Measurements from ENCODE around the gene OXSM. TPM values are rescaled to one million over a fixed set of nuclear protein-coding genes. Genes with fewer than 3 reads are reported as not detected.

The OXSM gene
- total and polyA plus RNA-seq, 10 of the 15 experiments (the other 5 are each of a cell fraction or from before 2014, with no cell fraction given) = 12.9 to 37.5 (median 22.1) TPM

DNA sequence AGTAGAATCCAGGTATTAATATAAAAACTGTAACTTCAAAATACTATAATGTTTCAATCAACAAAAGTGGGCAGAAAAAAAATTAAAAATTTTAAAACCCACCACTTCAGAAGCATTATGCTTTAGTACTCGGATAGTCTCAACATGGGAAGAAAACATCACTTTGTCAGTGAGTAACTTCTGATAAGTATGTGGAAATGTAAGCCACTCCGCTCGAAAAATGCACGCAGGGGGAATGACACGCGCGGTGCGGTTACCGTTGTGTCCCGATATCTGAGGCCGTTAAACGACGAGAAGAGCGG lies 7.3 kb upstream of the OXSM start:
- Histone ChIP-seq H3K4me3 (peak overlapping the region; percentile 79), H3K4me2 (ENCODE audit: control insufficient read depth, insufficient read depth) (peak overlapping the region; percentile 80), H3K27ac (ENCODE audit: control insufficient read depth, insufficient read depth) (peak overlapping the region; percentile 86), H3K9me3 (replicated peaks; ENCODE audit: control insufficient read depth, insufficient read depth, low read length) (peaks cover 2% of the 10 kb centered on the region; the same call in 2 of the 3 replicates), H3K36me3 (ENCODE audit: control insufficient read depth in 2 of 2, insufficient read depth in 2 of 2, low read length in 1 of 2) (peaks cover 0 to 6% of the 10 kb centered on the region in 2 experiments; a peak in 1 of 4 replicates), H3K9ac (ENCODE audit: control insufficient read depth, insufficient read depth, low read length) (peak overlapping the region; percentile 86), H3K79me2 (ENCODE audit: control insufficient read depth, insufficient read depth, low read length) (peaks cover 44% of the 10 kb centered on the region), H4K20me1 (ENCODE audit: control insufficient read depth, insufficient read depth) (no peaks in the 10 kb centered on the region), H2AFZ (ENCODE audit: control insufficient read depth, low read depth, low read length) (peak overlapping the region; percentile 84), H3K4me1 (ENCODE audit: control insufficient read depth, insufficient read depth, low read length) (peaks cover 10% of the 10 kb centered on the region), H3K27me3 (replicated peaks in 1 of 2; ENCODE audit: control insufficient read depth in 2 of 2, insufficient read depth in 2 of 2, low read length in 1 of 2) (no peaks in the 10 kb centered on the region)
- in situ Hi-C loops (cut with MboI) (loop anchor here (5.0 to 25.0 kb wide), 2 partner anchors 115 to 1845 kb away; partner anchors contain the start of gene NR1D2), intact Hi-C loops (cut with micrococcal nuclease; ENCODE audit: unreplicated experiment) (loop anchor here (2.0 kb wide), 1 partner anchor 14 kb away; no protein-coding TSS in a partner anchor)
- no peak for ATAC-seq
- TF ChIP-seq FOS (IDR thresholded peaks at IDR 0.05; ENCODE audit: borderline replicate concordance, extremely low read depth, insufficient read length) = no peak
- no peak for TF ChIP-seq STAT1 (conservative IDR thresholded peaks at IDR 0.05)
- TF ChIP-seq KLF5 (IDR thresholded peaks at IDR 0.05; ENCODE audit: partially characterized antibody) = no peak
- TF ChIP-seq, protein P1, sequence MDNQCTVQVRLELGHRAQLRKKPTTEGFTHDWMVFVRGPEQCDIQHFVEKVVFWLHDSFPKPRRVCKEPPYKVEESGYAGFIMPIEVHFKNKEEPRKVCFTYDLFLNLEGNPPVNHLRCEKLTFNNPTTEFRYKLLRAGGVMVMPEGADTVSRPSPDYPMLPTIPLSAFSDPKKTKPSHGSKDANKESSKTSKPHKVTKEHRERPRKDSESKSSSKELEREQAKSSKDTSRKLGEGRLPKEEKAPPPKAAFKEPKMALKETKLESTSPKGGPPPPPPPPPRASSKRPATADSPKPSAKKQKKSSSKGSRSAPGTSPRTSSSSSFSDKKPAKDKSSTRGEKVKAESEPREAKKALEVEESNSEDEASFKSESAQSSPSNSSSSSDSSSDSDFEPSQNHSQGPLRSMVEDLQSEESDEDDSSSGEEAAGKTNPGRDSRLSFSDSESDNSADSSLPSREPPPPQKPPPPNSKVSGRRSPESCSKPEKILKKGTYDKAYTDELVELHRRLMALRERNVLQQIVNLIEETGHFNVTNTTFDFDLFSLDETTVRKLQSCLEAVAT (IDR thresholded peaks at IDR 0.05) = peak; percentile 58; the same call in 1 of the 2 replicates
- no peak for TF ChIP-seq HCFC1 (IDR thresholded peaks at IDR 0.05; ENCODE audit: low read length)
- TF ChIP-seq RUNX3 (IDR thresholded peaks at IDR 0.05; ENCODE audit: low read length) = peak; percentile 45; the same call in 1 of the 2 replicates
- TF ChIP-seq, protein P2, sequence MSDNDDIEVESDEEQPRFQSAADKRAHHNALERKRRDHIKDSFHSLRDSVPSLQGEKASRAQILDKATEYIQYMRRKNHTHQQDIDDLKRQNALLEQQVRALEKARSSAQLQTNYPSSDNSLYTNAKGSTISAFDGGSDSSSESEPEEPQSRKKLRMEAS (IDR thresholded peaks at IDR 0.05; ENCODE audit: low read depth, low read length) = no peak
- TF ChIP-seq EZH2 (IDR thresholded peaks at IDR 0.05; ENCODE audit: borderline replicate concordance, control insufficient read depth, low read depth, low read length) = no peak
- TF ChIP-seq SMAD1 (IDR thresholded peaks at IDR 0.05; ENCODE audit: low read depth, partially characterized antibody) = no peak
- 0 out of 2 replicates have a peak, but pooled peaks have one; percentile 82 for TF ChIP-seq MXI1 (IDR thresholded peaks at IDR 0.05; ENCODE audit: low read depth, low read length)
- TF ChIP-seq HDGF (IDR thresholded peaks at IDR 0.05) = no peak
- TF ChIP-seq FOXK2 (IDR thresholded peaks at IDR 0.05) = no peak
- no peak for TF ChIP-seq POLR2A (IDR thresholded peaks at IDR 0.05; ENCODE audit: low read depth, low read length)
- TF ChIP-seq, protein P3, sequence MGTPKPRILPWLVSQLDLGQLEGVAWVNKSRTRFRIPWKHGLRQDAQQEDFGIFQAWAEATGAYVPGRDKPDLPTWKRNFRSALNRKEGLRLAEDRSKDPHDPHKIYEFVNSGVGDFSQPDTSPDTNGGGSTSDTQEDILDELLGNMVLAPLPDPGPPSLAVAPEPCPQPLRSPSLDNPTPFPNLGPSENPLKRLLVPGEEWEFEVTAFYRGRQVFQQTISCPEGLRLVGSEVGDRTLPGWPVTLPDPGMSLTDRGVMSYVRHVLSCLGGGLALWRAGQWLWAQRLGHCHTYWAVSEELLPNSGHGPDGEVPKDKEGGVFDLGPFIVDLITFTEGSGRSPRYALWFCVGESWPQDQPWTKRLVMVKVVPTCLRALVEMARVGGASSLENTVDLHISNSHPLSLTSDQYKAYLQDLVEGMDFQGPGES (IDR thresholded peaks at IDR 0.05) = no peak
- no peak for TF ChIP-seq SP1 (IDR thresholded peaks at IDR 0.05; ENCODE audit: low read depth, low read length)
- TF ChIP-seq MYC (IDR thresholded peaks at IDR 0.05; ENCODE audit: insufficient read depth, insufficient read length, insufficient replicate concordance, low read length, severe bottlenecking) = no peak
- TF ChIP-seq, protein P4, sequence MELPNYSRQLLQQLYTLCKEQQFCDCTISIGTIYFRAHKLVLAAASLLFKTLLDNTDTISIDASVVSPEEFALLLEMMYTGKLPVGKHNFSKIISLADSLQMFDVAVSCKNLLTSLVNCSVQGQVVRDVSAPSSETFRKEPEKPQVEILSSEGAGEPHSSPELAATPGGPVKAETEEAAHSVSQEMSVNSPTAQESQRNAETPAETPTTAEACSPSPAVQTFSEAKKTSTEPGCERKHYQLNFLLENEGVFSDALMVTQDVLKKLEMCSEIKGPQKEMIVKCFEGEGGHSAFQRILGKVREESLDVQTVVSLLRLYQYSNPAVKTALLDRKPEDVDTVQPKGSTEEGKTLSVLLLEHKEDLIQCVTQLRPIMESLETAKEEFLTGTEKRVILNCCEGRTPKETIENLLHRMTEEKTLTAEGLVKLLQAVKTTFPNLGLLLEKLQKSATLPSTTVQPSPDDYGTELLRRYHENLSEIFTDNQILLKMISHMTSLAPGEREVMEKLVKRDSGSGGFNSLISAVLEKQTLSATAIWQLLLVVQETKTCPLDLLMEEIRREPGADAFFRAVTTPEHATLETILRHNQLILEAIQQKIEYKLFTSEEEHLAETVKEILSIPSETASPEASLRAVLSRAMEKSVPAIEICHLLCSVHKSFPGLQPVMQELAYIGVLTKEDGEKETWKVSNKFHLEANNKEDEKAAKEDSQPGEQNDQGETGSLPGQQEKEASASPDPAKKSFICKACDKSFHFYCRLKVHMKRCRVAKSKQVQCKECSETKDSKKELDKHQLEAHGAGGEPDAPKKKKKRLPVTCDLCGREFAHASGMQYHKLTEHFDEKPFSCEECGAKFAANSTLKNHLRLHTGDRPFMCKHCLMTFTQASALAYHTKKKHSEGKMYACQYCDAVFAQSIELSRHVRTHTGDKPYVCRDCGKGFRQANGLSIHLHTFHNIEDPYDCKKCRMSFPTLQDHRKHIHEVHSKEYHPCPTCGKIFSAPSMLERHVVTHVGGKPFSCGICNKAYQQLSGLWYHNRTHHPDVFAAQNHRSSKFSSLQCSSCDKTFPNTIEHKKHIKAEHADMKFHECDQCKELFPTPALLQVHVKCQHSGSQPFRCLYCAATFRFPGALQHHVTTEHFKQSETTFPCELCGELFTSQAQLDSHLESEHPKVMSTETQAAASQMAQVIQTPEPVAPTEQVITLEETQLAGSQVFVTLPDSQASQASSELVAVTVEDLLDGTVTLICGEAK (IDR thresholded peaks at IDR 0.05; ENCODE audit: borderline replicate concordance) = 0 out of 2 replicates have a peak, but pooled peaks have one; percentile 20
- 1% methylated on average over 14 of the region's 14 CpGs for WGBS (ENCODE audit: insufficient coverage, insufficient replicate concordance, low lambda C conversion rate, missing lambda C conversion rate)
- ChIA-PET SMC1A (ENCODE audit: uncharacterized antibody, unreplicated experiment) (interaction anchor here (1.0 kb wide), 2 partner anchors 119 to 134 kb away, joined by 3 to 4 read pairs; no protein-coding TSS in a partner anchor), POLR2A (interaction anchor here (0.6 to 1.5 kb wide), 9 partner anchors 8 to 143 kb away, joined by 3 to 7 read pairs (median 4); no protein-coding TSS in a partner anchor), CTCF (interaction anchor here (1.5 kb wide), 1 partner anchor 75 kb away, joined by 4 read pairs; no protein-coding TSS in a partner anchor), RAD21 (ENCODE audit: unreplicated experiment) (interaction anchor here (1.1 to 1.8 kb wide), 3 partner anchors 117 to 134 kb away, joined by 7 read pairs; no protein-coding TSS in a partner anchor)
- no peak for FAIRE-seq
- DNase-seq (ENCODE audit: low read depth, low spot score) = no peak
- BruUV-seq (replicated peaks) = no TSS peak
